ENCODE measurements around the gene NHERF1.

The NHERF1 gene

GRCh38 chr17:74725111-74725510 is 23.3 kb upstream of the NHERF1 start:
- CTCF ChIA-PET, result interaction anchor here (0.6 to 5.1 kb wide), 3 partner anchors 12 to 68 kb away, joined by 3 to 25 read pairs (median 4); partner anchors contain the start of genes CD300LF and RAB37
- H3K27me3 Mint-ChIP-seq, result peaks cover 39% of the 10 kb centered on the region
- no peaks in the 10 kb centered on the region for H3K9me3 Mint-ChIP-seq
- H3K27ac Mint-ChIP-seq, result no peak overlapping the region
- DNase-seq, result no peak
- H3K36me3 Mint-ChIP-seq, result no peaks in the 10 kb centered on the region
- H3K4me1 Mint-ChIP-seq, result peaks cover 10% of the 10 kb centered on the region
- H3K4me3 Mint-ChIP-seq, result no peak overlapping the region

- Mint-ChIP-seq H3K9me3 (no peaks in the 10 kb centered on the region), H3K27ac (no peak overlapping the region), H3K27me3 (peaks cover 28% of the 10 kb centered on the region), H3K4me1 (peaks cover 25% of the 10 kb centered on the region), H3K36me3 (no peaks in the 10 kb centered on the region), H3K4me3 (no peak overlapping the region)
- CTCF ChIA-PET, result no interaction called here
- DNase-seq, result no peak
Observed at GRCh38 chr17:74728033-74728701, 20.3 kb upstream of the NHERF1 start.

- Mint-ChIP-seq H3K27me3 (peaks cover 25% of the 10 kb centered on the region), H3K27ac (no peak overlapping the region), H3K9me3 (no peaks in the 10 kb centered on the region), H3K4me1 (peaks cover 25% of the 10 kb centered on the region), H3K4me3 (no peak overlapping the region), H3K36me3 (no peaks in the 10 kb centered on the region)
- CTCF ChIA-PET, result no interaction called here
- DNase-seq, result no peak
Observed at GRCh38 chr17:74728702-74729075, 19.7 kb upstream of the NHERF1 start.

GRCh38 chr17:74729368-74729767 is 19.1 kb upstream of the NHERF1 start:
- H3K27ac Mint-ChIP-seq, result peak overlapping the region; percentile 21
- H3K27me3 Mint-ChIP-seq, result peaks cover 18% of the 10 kb centered on the region
- H3K36me3 Mint-ChIP-seq, result no peaks in the 10 kb centered on the region
- H3K4me1 Mint-ChIP-seq, result peaks cover 25% of the 10 kb centered on the region
- DNase-seq, result no peak
- CTCF ChIA-PET, result interaction anchor here (1.1 kb wide), 1 partner anchor 72 kb away, joined by 5 read pairs; no protein-coding TSS in a partner anchor
- no peak overlapping the region for H3K4me3 Mint-ChIP-seq
- H3K9me3 Mint-ChIP-seq, result no peaks in the 10 kb centered on the region

GRCh38 chr17:74729866-74730265 is 18.6 kb upstream of the NHERF1 start:
- H3K9me3 Mint-ChIP-seq, result no peaks in the 10 kb centered on the region
- no peaks in the 10 kb centered on the region for H3K36me3 Mint-ChIP-seq
- no peak overlapping the region for H3K4me3 Mint-ChIP-seq
- CTCF ChIA-PET, result interaction anchor here (1.1 kb wide), 1 partner anchor 72 kb away, joined by 5 read pairs; no protein-coding TSS in a partner anchor
- H3K27me3 Mint-ChIP-seq, result peaks cover 16% of the 10 kb centered on the region
- peaks cover 30% of the 10 kb centered on the region for H3K4me1 Mint-ChIP-seq
- no peak for DNase-seq
- no peak overlapping the region for H3K27ac Mint-ChIP-seq

- Mint-ChIP-seq H3K36me3 (no peaks in the 10 kb centered on the region), H3K4me1 (peaks cover 32% of the 10 kb centered on the region), H3K27me3 (peaks cover 12% of the 10 kb centered on the region), H3K27ac (peak overlapping the region; percentile 53), H3K9me3 (no peaks in the 10 kb centered on the region), H3K4me3 (no peak overlapping the region)
- peak; percentile 65 for DNase-seq
- CTCF ChIA-PET, result no interaction called here
Observed at GRCh38 chr17:74730491-74731346, 17.7 kb upstream of the NHERF1 start.

- Mint-ChIP-seq H3K27ac (no peak overlapping the region), H3K36me3 (no peaks in the 10 kb centered on the region), H3K4me3 (no peak overlapping the region), H3K4me1 (peaks cover 34% of the 10 kb centered on the region), H3K27me3 (peaks cover 12% of the 10 kb centered on the region), H3K9me3 (no peaks in the 10 kb centered on the region)
- no peak for DNase-seq
- CTCF ChIA-PET, result interaction anchor here (1.3 to 2.2 kb wide), 2 partner anchors 74 to 76 kb away, joined by 4 to 8 read pairs; no protein-coding TSS in a partner anchor
Observed at GRCh38 chr17:74731347-74731605, 17.2 kb upstream of the NHERF1 start.

- CTCF ChIA-PET, result interaction anchor here (0.6 to 2.2 kb wide), 3 partner anchors 75 to 276 kb away, joined by 4 to 8 read pairs (median 6); no protein-coding TSS in a partner anchor
- Mint-ChIP-seq H3K36me3 (no peaks in the 10 kb centered on the region), H3K4me1 (peaks cover 37% of the 10 kb centered on the region), H3K27ac (no peak overlapping the region), H3K4me3 (no peak overlapping the region), H3K27me3 (peaks cover 14% of the 10 kb centered on the region), H3K9me3 (no peaks in the 10 kb centered on the region)
- no peak for DNase-seq
Observed at GRCh38 chr17:74732042-74732867, 16.2 kb upstream of the NHERF1 start.

GRCh38 chr17:74733365-74734122 is 14.9 kb upstream of the NHERF1 start:
- no peak for DNase-seq
- no peaks in the 10 kb centered on the region for H3K36me3 Mint-ChIP-seq
- no peaks in the 10 kb centered on the region for H3K9me3 Mint-ChIP-seq
- CTCF ChIA-PET, result interaction anchor here (2.2 kb wide), 1 partner anchor 76 kb away, joined by 8 read pairs; no protein-coding TSS in a partner anchor
- peaks cover 50% of the 10 kb centered on the region for H3K4me1 Mint-ChIP-seq
- no peak overlapping the region for H3K27ac Mint-ChIP-seq
- peaks cover 14% of the 10 kb centered on the region for H3K27me3 Mint-ChIP-seq
- H3K4me3 Mint-ChIP-seq, result no peak overlapping the region

GRCh38 chr17:74734256-74734655 is 14.2 kb upstream of the NHERF1 start:
- CTCF ChIA-PET, result interaction anchor here (2.8 to 5.5 kb wide), 2 partner anchors 76 to 168 kb away, joined by 9 to 240 read pairs; partner anchors contain the start of gene CD300H
- peaks cover 2% of the 10 kb centered on the region for H3K36me3 Mint-ChIP-seq
- peaks cover 14% of the 10 kb centered on the region for H3K27me3 Mint-ChIP-seq
- DNase-seq, result no peak
- H3K4me3 Mint-ChIP-seq, result no peak overlapping the region
- peaks cover 57% of the 10 kb centered on the region for H3K4me1 Mint-ChIP-seq
- H3K9me3 Mint-ChIP-seq, result no peaks in the 10 kb centered on the region
- H3K27ac Mint-ChIP-seq, result no peak overlapping the region

- no peaks in the 10 kb centered on the region for H3K9me3 Mint-ChIP-seq
- peak within 1 kb of the TSS; percentile 96 for H3K27ac Mint-ChIP-seq
- H3K36me3 Mint-ChIP-seq, result peaks cover 9% of the 10 kb centered on the region
- peak within 1 kb of the TSS; percentile 92 for H3K4me3 Mint-ChIP-seq
- H3K4me1 Mint-ChIP-seq, result peaks cover 59% of the 10 kb centered on the region
- peak; percentile 66 for DNase-seq
- peaks cover 6% of the 10 kb centered on the region for H3K27me3 Mint-ChIP-seq
- CTCF ChIA-PET, result interaction anchor here (0.6 to 5.5 kb wide), 37 partner anchors 10 to 358 kb away, joined by 3 to 240 read pairs (median 5); partner anchors contain the start of gene CD300H
Observed at GRCh38 chr17:74736513-74737298, 11.7 kb upstream of the NHERF1 start, which contains the start of gene RAB37. Gene RAB37, plus strand, starts transcription at chr17:74737256. Its CDS starts 17 bp downstream, at chr17:74737273.

- peak; percentile 70 for DNase-seq
- Mint-ChIP-seq H3K4me1 (peaks cover 66% of the 10 kb centered on the region), H3K9me3 (no peaks in the 10 kb centered on the region), H3K36me3 (peaks cover 9% of the 10 kb centered on the region), H3K4me3 (peak overlapping the region; percentile 92), H3K27me3 (peaks cover 6% of the 10 kb centered on the region), H3K27ac (peak overlapping the region; percentile 96)
- CTCF ChIA-PET, result interaction anchor here (0.7 to 5.5 kb wide), 29 partner anchors 9 to 219 kb away, joined by 3 to 240 read pairs (median 7); partner anchors contain the start of gene CD300H
Observed at GRCh38 chr17:74737299-74738050, 11.0 kb upstream of the NHERF1 start.
